Embryonic facial prominence (tissue), 1 donor: ENCODE measurements around the gene RIPK4.

Source experiments
- DNase-seq: peaks from one replicate; pipeline ENCODE4 v3.0.0-alpha.2; 2016; ENCODE audit errors: extremely low spot score

Gene RIPK4

GRCh38 chr21:41766883-41767605 is at the start of gene RIPK4:
RIPK4 (minus strand) TSS chr21:41767052; CDS start chr21:41767041, 11 bp downstream.
- no peak for DNase-seq

GRCh38 chr21:41815652-41816582 is 49.1 kb upstream of the RIPK4 start:
- DNase-seq = no peak

GRCh38 chr21:41813226-41813625 is 46.4 kb upstream of the RIPK4 start:
- no peak for DNase-seq

GRCh38 chr21:41812679-41813078 is 45.8 kb upstream of the RIPK4 start:
- DNase-seq = no peak

- DNase-seq = no peak
These were observed 43.7 kb upstream of the RIPK4 start for GRCh38 chr21:41810597-41810932.

- no peak for DNase-seq
These were observed 43.2 kb upstream of the RIPK4 start for GRCh38 chr21:41809891-41810596.

GRCh38 chr21:41808846-41809245 is 42.0 kb upstream of the RIPK4 start:
- DNase-seq = no peak

GRCh38 chr21:41808094-41808493 is 41.2 kb upstream of the RIPK4 start:
- DNase-seq = no peak

GRCh38 chr21:41806773-41807172 is 39.9 kb upstream of the RIPK4 start:
- no peak for DNase-seq

GRCh38 chr21:41805643-41806042 is 38.8 kb upstream of the RIPK4 start:
- no peak for DNase-seq

GRCh38 chr21:41805038-41805437 is 38.2 kb upstream of the RIPK4 start:
- DNase-seq = no peak

GRCh38 chr21:41804381-41804780 is 37.5 kb upstream of the RIPK4 start:
- no peak for DNase-seq

GRCh38 chr21:41803316-41803715 is 36.5 kb upstream of the RIPK4 start:
- DNase-seq = no peak

- no peak for DNase-seq
These were observed 35.8 kb upstream of the RIPK4 start for GRCh38 chr21:41802684-41803083.

- DNase-seq = no peak
These were observed 35.3 kb upstream of the RIPK4 start for GRCh38 chr21:41802198-41802584.

- no peak for DNase-seq
These were observed 34.7 kb upstream of the RIPK4 start for GRCh38 chr21:41801321-41802197.

GRCh38 chr21:41800425-41801320 is 33.8 kb upstream of the RIPK4 start:
- no peak for DNase-seq

- DNase-seq = no peak
These were observed 32.9 kb upstream of the RIPK4 start for GRCh38 chr21:41799763-41800162.

GRCh38 chr21:41798326-41798725 is 31.5 kb upstream of the RIPK4 start:
- no peak for DNase-seq

GRCh38 chr21:41796476-41797080 is 29.7 kb upstream of the RIPK4 start:
- no peak for DNase-seq
